Measurements from ENCODE around the gene PCDH1.

PCDH1 gene

DNA sequence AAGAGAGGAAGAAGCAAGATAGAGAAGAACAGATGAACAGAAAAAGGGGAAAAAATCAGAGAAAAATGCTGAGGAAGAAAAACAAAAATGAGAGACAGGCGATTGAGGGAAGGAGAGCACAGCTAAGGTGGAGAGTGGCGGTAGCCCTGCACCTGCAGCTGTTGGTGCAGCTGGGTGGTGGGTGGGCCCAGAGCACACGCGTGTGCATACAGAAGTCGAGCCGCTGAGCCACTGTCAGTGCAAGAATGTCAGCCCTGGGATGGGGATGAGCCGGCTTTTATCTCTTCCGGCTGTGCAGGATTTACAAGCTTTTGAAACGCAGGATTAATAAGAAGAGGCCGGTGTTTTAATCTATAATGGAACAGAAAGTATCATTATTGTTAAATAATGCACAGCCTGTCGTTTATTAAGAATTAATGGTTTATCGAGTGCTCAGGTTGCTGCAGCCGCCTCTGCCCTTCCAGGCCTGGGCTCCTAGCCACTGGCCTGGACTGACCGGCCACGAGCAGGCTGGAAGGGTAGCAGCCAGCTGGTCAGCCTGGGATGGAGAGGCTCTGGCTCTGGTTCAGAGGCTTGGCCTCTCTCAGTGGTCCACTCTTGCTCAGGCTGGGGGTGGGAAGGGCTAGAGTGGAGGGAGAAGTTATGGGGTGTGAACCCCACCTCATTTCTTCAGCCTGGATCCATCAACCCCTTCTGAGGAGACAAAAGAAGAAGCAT lies 68.7 kb downstream of the PCDH1 start:
- H3K4me1 Mint-ChIP-seq (ENCODE audit: low read depth), result no peaks in the 10 kb centered on the region
- H3K9me3 Mint-ChIP-seq, result no peaks in the 10 kb centered on the region
- no peak overlapping the region for H3K4me3 Mint-ChIP-seq
- H3K27me3 Mint-ChIP-seq, result peaks cover 68% of the 10 kb centered on the region
- no peaks in the 10 kb centered on the region for H3K36me3 Mint-ChIP-seq (ENCODE audit: low read depth)
- no peak overlapping the region for H3K27ac Mint-ChIP-seq

DNA sequence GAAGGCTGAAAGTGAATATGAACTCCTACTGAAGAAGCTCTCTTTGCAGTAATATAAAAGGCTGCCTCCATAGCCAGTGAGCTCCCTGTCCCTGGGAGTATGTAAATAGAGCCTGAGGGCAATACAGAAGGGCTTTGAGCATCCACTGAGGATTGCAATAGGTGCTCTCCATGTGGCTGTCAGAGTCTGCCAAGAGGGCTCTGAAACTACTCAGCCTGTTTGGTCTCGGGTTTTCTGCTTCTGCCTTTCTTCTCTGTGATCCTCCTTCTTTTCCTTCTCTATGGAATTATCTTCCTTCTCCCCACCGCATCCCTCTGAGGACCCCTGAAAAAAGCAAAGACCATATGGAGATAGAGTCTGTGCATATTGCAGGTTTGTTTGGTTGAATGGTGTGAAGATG lies 69.4 kb downstream of the PCDH1 start:
- H3K4me1 Mint-ChIP-seq (ENCODE audit: low read depth), result no peaks in the 10 kb centered on the region

DNA sequence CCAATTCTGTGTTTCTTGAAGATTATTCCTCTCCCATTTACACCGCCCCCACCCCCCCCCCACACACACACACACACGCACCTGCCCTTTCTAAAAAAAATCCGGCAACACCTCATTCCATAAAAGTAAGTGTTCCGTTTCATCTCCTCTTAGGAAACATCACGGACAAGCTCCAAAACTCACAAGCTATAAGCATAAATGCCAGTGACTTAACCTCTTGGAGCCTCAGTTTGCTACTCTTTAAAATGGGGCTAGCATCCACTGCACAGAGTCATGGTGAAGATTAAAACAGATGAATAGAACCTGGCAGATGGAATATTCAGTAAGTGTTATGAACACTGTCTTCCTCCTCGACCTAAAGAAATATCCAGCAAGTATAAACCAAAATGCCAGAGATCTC lies 70.5 kb downstream of the PCDH1 start:
- Mint-ChIP-seq H3K4me1 (ENCODE audit: low read depth) (no peaks in the 10 kb centered on the region), H3K27ac (no peak overlapping the region), H3K36me3 (ENCODE audit: low read depth) (no peaks in the 10 kb centered on the region), H3K9me3 (no peaks in the 10 kb centered on the region), H3K4me3 (no peak overlapping the region), H3K27me3 (peaks cover 75% of the 10 kb centered on the region)

More for the DNA sequence above, 69.4 kb downstream of the PCDH1 start:
- Mint-ChIP-seq H3K27me3 (peaks cover 74% of the 10 kb centered on the region), H3K9me3 (no peaks in the 10 kb centered on the region), H3K4me3 (no peak overlapping the region), H3K36me3 (ENCODE audit: low read depth) (no peaks in the 10 kb centered on the region), H3K27ac (no peak overlapping the region)

DNA sequence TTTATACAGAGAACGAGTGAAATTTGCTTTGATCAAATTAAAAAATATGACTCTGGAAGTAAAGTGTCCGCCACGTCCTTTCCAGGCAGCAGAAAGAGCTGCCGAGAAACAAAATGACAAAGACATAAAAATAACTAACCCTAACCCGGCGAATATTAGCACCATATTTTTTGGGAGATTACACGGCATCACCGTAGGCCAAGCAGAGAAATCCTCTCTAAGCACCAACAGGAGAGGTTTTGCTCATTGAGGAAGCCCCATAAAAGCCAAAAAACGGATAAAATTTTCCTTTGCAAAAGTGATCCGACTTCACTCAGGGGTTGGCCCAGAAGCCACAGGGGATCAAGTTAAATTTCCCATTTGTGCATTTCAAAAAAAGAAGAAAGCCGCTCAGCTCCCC lies 70.9 kb downstream of the PCDH1 start:
- Mint-ChIP-seq H3K36me3 (ENCODE audit: low read depth) (no peaks in the 10 kb centered on the region), H3K27me3 (peaks cover 74% of the 10 kb centered on the region), H3K4me3 (no peak overlapping the region), H3K4me1 (ENCODE audit: low read depth) (no peaks in the 10 kb centered on the region), H3K27ac (no peak overlapping the region), H3K9me3 (no peaks in the 10 kb centered on the region)

DNA sequence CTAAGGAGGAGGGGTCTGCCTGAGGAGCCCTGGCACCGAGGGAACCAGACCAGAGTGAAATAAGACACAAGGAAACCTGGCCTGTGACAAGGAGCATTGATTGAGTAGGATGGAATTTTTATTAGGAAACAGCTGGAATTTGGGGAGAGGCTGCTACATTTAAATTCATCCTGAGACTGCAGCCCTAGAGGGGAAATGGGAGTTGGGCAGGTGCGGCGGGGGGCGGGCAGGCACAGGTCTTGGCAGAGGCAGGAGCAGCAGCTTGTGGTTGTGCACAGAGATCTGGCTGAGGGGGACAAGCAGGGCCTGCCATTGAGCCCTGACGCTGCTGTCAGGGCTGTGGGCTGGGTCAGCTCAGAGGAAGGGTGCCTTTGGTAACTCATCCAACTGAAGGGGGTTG lies 71.6 kb downstream of the PCDH1 start:
- Mint-ChIP-seq H3K4me1 (ENCODE audit: low read depth) (no peaks in the 10 kb centered on the region), H3K27me3 (peaks cover 73% of the 10 kb centered on the region), H3K9me3 (no peaks in the 10 kb centered on the region), H3K36me3 (ENCODE audit: low read depth) (no peaks in the 10 kb centered on the region), H3K27ac (no peak overlapping the region), H3K4me3 (no peak overlapping the region)

DNA sequence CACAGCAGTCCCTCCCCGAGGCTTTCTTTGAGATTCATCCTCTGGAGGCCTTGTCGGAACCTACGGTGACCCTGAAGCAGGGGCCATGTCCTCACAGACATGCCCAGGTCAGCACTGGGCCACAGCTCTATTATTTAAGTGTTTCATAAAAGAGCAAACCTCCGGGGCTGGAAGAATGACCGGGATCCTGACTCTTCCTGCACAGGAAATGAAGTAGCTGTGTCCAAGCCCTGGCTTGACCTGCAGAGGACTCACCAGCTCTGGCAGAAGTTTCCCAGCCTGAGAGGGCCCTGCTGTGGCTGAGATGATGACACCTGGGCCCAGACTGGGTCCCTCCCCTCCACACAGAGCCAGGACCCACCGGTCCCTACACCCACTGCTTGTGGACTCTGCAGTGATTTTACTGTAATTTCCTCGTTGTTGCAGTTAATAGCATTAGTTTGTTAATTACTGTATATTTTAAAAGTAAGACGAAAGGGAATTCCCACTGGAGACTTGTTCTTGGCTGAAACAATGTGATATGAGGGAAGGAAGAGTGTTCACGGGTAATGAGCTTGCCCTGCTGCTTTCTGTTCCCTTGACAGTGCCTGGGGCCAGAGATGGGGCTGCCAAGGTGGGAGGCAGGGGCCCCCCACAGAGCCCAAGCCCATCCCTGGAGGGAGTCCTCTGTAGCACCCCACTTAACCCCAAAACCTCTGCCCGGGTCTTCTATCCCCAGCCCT lies 72.2 kb downstream of the PCDH1 start:
- no peaks in the 10 kb centered on the region for H3K9me3 Mint-ChIP-seq
- H3K27ac Mint-ChIP-seq, result no peak overlapping the region
- no peak overlapping the region for H3K4me3 Mint-ChIP-seq
- no peaks in the 10 kb centered on the region for H3K36me3 Mint-ChIP-seq (ENCODE audit: low read depth)
- no peaks in the 10 kb centered on the region for H3K4me1 Mint-ChIP-seq (ENCODE audit: low read depth)
- H3K27me3 Mint-ChIP-seq, result peaks cover 67% of the 10 kb centered on the region

DNA sequence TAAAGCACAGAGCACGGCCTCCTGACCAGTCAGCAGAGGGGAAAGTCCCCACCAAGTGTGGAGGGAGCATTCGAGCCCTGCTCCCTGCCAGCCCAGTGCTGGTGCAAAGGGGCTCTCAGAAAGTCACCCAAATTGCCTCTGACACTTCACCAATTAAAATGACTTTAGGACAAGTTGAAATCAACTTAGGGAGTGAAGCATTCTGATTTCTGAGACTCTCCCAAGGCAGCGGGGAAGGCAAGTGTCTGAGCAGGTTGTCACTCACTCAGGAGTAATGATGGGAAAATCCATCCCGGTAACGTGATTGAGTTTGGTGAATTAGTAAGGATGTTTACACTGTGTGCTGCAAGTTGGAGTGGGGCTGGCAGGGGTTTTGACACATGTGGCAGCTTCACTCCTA lies 73.7 kb downstream of the PCDH1 start:
- Mint-ChIP-seq H3K27ac (no peak overlapping the region), H3K4me3 (no peak overlapping the region), H3K9me3 (no peaks in the 10 kb centered on the region), H3K27me3 (peaks cover 56% of the 10 kb centered on the region), H3K36me3 (ENCODE audit: low read depth) (no peaks in the 10 kb centered on the region), H3K4me1 (ENCODE audit: low read depth) (no peaks in the 10 kb centered on the region)
